Nephron (organoid): ENCODE measurements around the gene PARP9.

Experiments
- H3K27ac Mint-ChIP-seq, 3 experiments: 2 replicates each; pipeline ENCODE4 v1.8.0; 2020; ENCODE audit warnings: mixed read lengths in 3 of 3, mild to moderate bottlenecking in 2 of 3, moderate library complexity in 1 of 3
- H3K27me3 Mint-ChIP-seq: 2 replicates; pipeline ENCODE4 v1.8.0; 2021; ENCODE audit warnings: low read depth, mild to moderate bottlenecking, moderate library complexity, mixed read lengths
- H3K36me3 Mint-ChIP-seq: 2 replicates; pipeline ENCODE4 v1.8.0; 2020; ENCODE audit warnings: low read depth, mixed read lengths
- H3K4me1 Mint-ChIP-seq: 2 replicates; pipeline ENCODE4 v1.8.0; 2020; ENCODE audit warnings: mixed read lengths
- H3K4me3 Mint-ChIP-seq, 3 experiments: 2 replicates each; pipeline ENCODE4 v1.8.0; 2020; ENCODE audit warnings: mild to moderate bottlenecking in 3 of 3, mixed read lengths in 3 of 3, moderate library complexity in 2 of 3
- H3K9me3 Mint-ChIP-seq: 2 replicates; pipeline ENCODE4 v1.8.0; 2020; ENCODE audit warnings: mixed read lengths
- CTCF ChIP-seq, 3 experiments: fragments of 200-600 bp; sonication (generic); IDR thresholded peaks; one replicate each; pipeline ENCODE4 v1.5.0; 2021; ENCODE audit warnings: antibody characterized with exemption in 3 of 3; ENCODE audit not compliant: unreplicated experiment in 3 of 3

Gene PARP9

GRCh38 chr3:122546151-122546550, 17.9 kb downstream of the PARP9 start:
- H3K4me3 Mint-ChIP-seq = no peak overlapping the region
- H3K36me3 Mint-ChIP-seq = peaks cover 3% of the 10 kb centered on the region
- H3K9me3 Mint-ChIP-seq = no peaks in the 10 kb centered on the region
- no peaks in the 10 kb centered on the region for H3K4me1 Mint-ChIP-seq
- H3K27me3 Mint-ChIP-seq = no peaks in the 10 kb centered on the region
- H3K27ac Mint-ChIP-seq = no peak overlapping the region
- no peak for TF ChIP-seq CTCF (IDR thresholded peaks at IDR 0.05; ENCODE audit: unreplicated experiment in 3 of 3)

- Mint-ChIP-seq H3K27me3 (no peaks in the 10 kb centered on the region), H3K27ac (no peak overlapping the region), H3K4me1 (no peaks in the 10 kb centered on the region)
Measured at GRCh38 chr3:122538956-122539490, 25.1 kb downstream of the PARP9 start.

GRCh38 chr3:122536632-122537001, 27.5 kb downstream of the PARP9 start:
- Mint-ChIP-seq H3K36me3 (peaks cover 11% of the 10 kb centered on the region), H3K9me3 (no peaks in the 10 kb centered on the region), H3K4me3 (no peak overlapping the region), H3K27me3 (no peaks in the 10 kb centered on the region), H3K27ac (no peak overlapping the region), H3K4me1 (no peaks in the 10 kb centered on the region)
- no peak for TF ChIP-seq CTCF (IDR thresholded peaks at IDR 0.05; ENCODE audit: unreplicated experiment in 3 of 3)

More at GRCh38 chr3:122538956-122539490, 25.1 kb downstream of the PARP9 start:
- no peak for TF ChIP-seq CTCF (IDR thresholded peaks at IDR 0.05; ENCODE audit: unreplicated experiment in 3 of 3)
- H3K4me3 Mint-ChIP-seq = no peak overlapping the region
- no peaks in the 10 kb centered on the region for H3K9me3 Mint-ChIP-seq
- peaks cover 4% of the 10 kb centered on the region for H3K36me3 Mint-ChIP-seq

- no peak overlapping the region for H3K27ac Mint-ChIP-seq
Measured at GRCh38 chr3:122535964-122536631, 28.0 kb downstream of the PARP9 start.

GRCh38 chr3:122533931-122534334, 30.2 kb downstream of the PARP9 start:
- no peak for TF ChIP-seq CTCF (IDR thresholded peaks at IDR 0.05; ENCODE audit: unreplicated experiment in 3 of 3)
- no peak overlapping the region for H3K27ac Mint-ChIP-seq
- no peaks in the 10 kb centered on the region for H3K27me3 Mint-ChIP-seq
- H3K36me3 Mint-ChIP-seq = peaks cover 11% of the 10 kb centered on the region
- no peaks in the 10 kb centered on the region for H3K4me1 Mint-ChIP-seq
- H3K4me3 Mint-ChIP-seq = no peak overlapping the region
- no peaks in the 10 kb centered on the region for H3K9me3 Mint-ChIP-seq

More at GRCh38 chr3:122535964-122536631, 28.0 kb downstream of the PARP9 start:
- H3K9me3 Mint-ChIP-seq = no peaks in the 10 kb centered on the region
- TF ChIP-seq CTCF (IDR thresholded peaks at IDR 0.05; ENCODE audit: unreplicated experiment in 3 of 3) = no peak
- H3K36me3 Mint-ChIP-seq = peaks cover 11% of the 10 kb centered on the region
- no peaks in the 10 kb centered on the region for H3K4me1 Mint-ChIP-seq
- no peak overlapping the region for H3K4me3 Mint-ChIP-seq
- no peaks in the 10 kb centered on the region for H3K27me3 Mint-ChIP-seq

- Mint-ChIP-seq H3K27ac (no peak overlapping the region), H3K9me3 (no peaks in the 10 kb centered on the region), H3K4me3 (no peak overlapping the region), H3K27me3 (no peaks in the 10 kb centered on the region), H3K36me3 (peaks cover 11% of the 10 kb centered on the region), H3K4me1 (no peaks in the 10 kb centered on the region)
- TF ChIP-seq CTCF (IDR thresholded peaks at IDR 0.05; ENCODE audit: unreplicated experiment in 3 of 3) = no peak
Measured at GRCh38 chr3:122533480-122533879, 30.6 kb downstream of the PARP9 start.
